HepG2 (cell line): Measurements from ENCODE around the gene C2orf49. TPM values are rescaled to one million over a fixed set of nuclear protein-coding genes. Genes with fewer than 3 reads are reported as not detected.
A peak's percentile ranks its signal among the peaks of the same experiment; 100 is the strongest.

Experiments
- BCL6 ChIP-seq: IDR thresholded peaks from 2 replicates; pipeline ENCODE4 v1.6.1; 2016; ENCODE audit warnings: missing genetic modification reagents, missing compliant biosample characterization
- GMEB1 ChIP-seq: sonication (generic); formaldehyde crosslinking; IDR thresholded peaks from 2 replicates; pipeline ENCODE4 v1.5.1; 2020; ENCODE audit warnings: missing genetic modification reagents, mild to moderate bottlenecking, borderline replicate concordance
- HDAC2 ChIP-seq: sonication (generic); formaldehyde crosslinking; IDR thresholded peaks from 2 replicates; pipeline ENCODE4 v1.4.0; 2020; ENCODE audit warnings: missing genetic modification reagents
- HOXA3 ChIP-seq: sonication (generic); formaldehyde crosslinking; IDR thresholded peaks from 2 replicates; pipeline ENCODE4 v1.5.0; 2020; ENCODE audit warnings: missing genetic modification reagents
- KDM2A ChIP-seq: sonication (generic); formaldehyde crosslinking; IDR thresholded peaks from 2 replicates; pipeline ENCODE4 v1.4.0; 2020; ENCODE audit warnings: low read depth, missing genetic modification reagents, borderline replicate concordance
- REL ChIP-seq: sonication (generic); formaldehyde crosslinking; conservative IDR thresholded peaks from 2 replicates; pipeline ENCODE4 v1.8.0; 2022; ENCODE audit warnings: mild to moderate bottlenecking, missing genetic modification reagents, moderate library complexity
- RFXAP ChIP-seq: sonication (generic); formaldehyde crosslinking; IDR thresholded peaks from 2 replicates; pipeline ENCODE4 v1.4.0; 2020; ENCODE audit warnings: missing genetic modification reagents, borderline replicate concordance
- SALL1 ChIP-seq: sonication (generic); formaldehyde crosslinking; IDR thresholded peaks from 2 replicates; pipeline ENCODE4 v1.8.0; 2022; ENCODE audit warnings: mild to moderate bottlenecking, missing genetic modification reagents
- SCMH1 ChIP-seq: sonication (generic); formaldehyde crosslinking; IDR thresholded peaks from 2 replicates; pipeline ENCODE4 v1.9.0; 2021; ENCODE audit warnings: missing genetic modification reagents, mild to moderate bottlenecking, borderline replicate concordance
- SMC3 ChIP-seq: IDR thresholded peaks from 2 replicates; pipeline ENCODE4 v1.6.1; 2011; ENCODE audit warnings: low read length, improper control_type of control experiment
- SSRP1 ChIP-seq: IDR thresholded peaks from 2 replicates; pipeline ENCODE4 v1.6.1; 2016; ENCODE audit warnings: control low read depth
- ZKSCAN1 ChIP-seq: fragments of 150-350 bp; IDR thresholded peaks from 2 replicates; pipeline ENCODE4 v1.6.1; 2014; ENCODE audit warnings: low read length
- ZNF12 ChIP-seq: sonication (generic); formaldehyde crosslinking; IDR thresholded peaks from 2 replicates; pipeline ENCODE4 v1.5.0; 2020; ENCODE audit warnings: missing genetic modification reagents
- ZNF138 ChIP-seq: sonication (generic); formaldehyde crosslinking; IDR thresholded peaks from 2 replicates; pipeline ENCODE4 v1.5.0; 2020; ENCODE audit warnings: mild to moderate bottlenecking, low read depth, missing genetic modification reagents
- ZNF205 ChIP-seq: IDR thresholded peaks from 2 replicates; pipeline ENCODE4 v1.6.1; 2018; ENCODE audit warnings: missing biosample characterization, missing genetic modification reagents
- ZNF234 ChIP-seq: sonication (generic); formaldehyde crosslinking; conservative IDR thresholded peaks from 2 replicates; pipeline ENCODE4 v1.5.1; 2020; ENCODE audit warnings: mild to moderate bottlenecking, missing genetic modification reagents
- ZNF24 ChIP-seq: fragments of 450-650 bp; IDR thresholded peaks from 2 replicates; pipeline ENCODE4 v1.6.1; 2017; ENCODE audit warnings: antibody characterized with exemption, mild to moderate bottlenecking
- ZNF362 ChIP-seq: sonication (generic); formaldehyde crosslinking; IDR thresholded peaks from 2 replicates; pipeline ENCODE4 v1.4.0; 2020; ENCODE audit warnings: missing genetic modification reagents, mild to moderate bottlenecking, borderline replicate concordance
- ZNF883 ChIP-seq: sonication (generic); formaldehyde crosslinking; IDR thresholded peaks from 2 replicates; pipeline ENCODE4 v1.5.1; 2020; ENCODE audit warnings: mild to moderate bottlenecking, missing genetic modification reagents; ENCODE audit errors: not compliant biosample characterization
- polyA plus RNA-seq, 8 experiments: library from polyadenylated mRNA; depleted of rRNA in 3 of 8; stranded (reverse) in 7 of 8; unstranded in 1 of 8; fragments of >200 nt; fragmentation: Illumina TruSeq in 4 of 8; extraction: Trizol in 4 of 8; gene quantifications; 2 replicates each; pipeline versions ENCODE4 v1.2.1 to v1.2.3, GENCODE V29; 2011 to 2016; ENCODE audit warnings: low read depth in 4 of 8, missing spikeins in 1 of 8, mixed read lengths in 1 of 8; ENCODE audit not compliant: insufficient read depth in 1 of 8
- total RNA-seq, 5 experiments: library from RNA; depleted of rRNA; stranded (reverse); fragments of >200 nt; fragmentation: Illumina TruSeq; extraction: Trizol; gene quantifications; 2 replicates each; pipeline ENCODE4 v1.2.3, GENCODE V29; 2016; ENCODE audit warnings: low read depth in 1 of 5
- TF ChIP-seq, protein P1 (sequence below): sonication (generic); formaldehyde crosslinking; IDR thresholded peaks from 2 replicates; pipeline ENCODE4 v1.8.0; 2022; ENCODE audit warnings: missing genetic modification reagents, mild to moderate bottlenecking, borderline replicate concordance
- TF ChIP-seq, protein P2 (sequence below): sonication (generic); formaldehyde crosslinking; conservative IDR thresholded peaks from 2 replicates; pipeline ENCODE4 v1.8.0; 2022; ENCODE audit warnings: low read depth, missing genetic modification reagents
- TF ChIP-seq, protein P3 (sequence below): sonication (generic); formaldehyde crosslinking; IDR thresholded peaks from 2 replicates; pipeline ENCODE4 v1.8.1; 2023; ENCODE audit warnings: mild to moderate bottlenecking, missing genetic modification reagents
- TF ChIP-seq, protein P4 (sequence below): IDR thresholded peaks from 2 replicates; pipeline ENCODE4 v1.6.1; 2012; ENCODE audit warnings: inconsistent platforms

Gene C2orf49
- total and polyA plus RNA-seq, 2 of the 13 experiments (the other 11 are each of a cell fraction or from before 2014, with no cell fraction given), result 24.7 to 28.8 TPM

DNA sequence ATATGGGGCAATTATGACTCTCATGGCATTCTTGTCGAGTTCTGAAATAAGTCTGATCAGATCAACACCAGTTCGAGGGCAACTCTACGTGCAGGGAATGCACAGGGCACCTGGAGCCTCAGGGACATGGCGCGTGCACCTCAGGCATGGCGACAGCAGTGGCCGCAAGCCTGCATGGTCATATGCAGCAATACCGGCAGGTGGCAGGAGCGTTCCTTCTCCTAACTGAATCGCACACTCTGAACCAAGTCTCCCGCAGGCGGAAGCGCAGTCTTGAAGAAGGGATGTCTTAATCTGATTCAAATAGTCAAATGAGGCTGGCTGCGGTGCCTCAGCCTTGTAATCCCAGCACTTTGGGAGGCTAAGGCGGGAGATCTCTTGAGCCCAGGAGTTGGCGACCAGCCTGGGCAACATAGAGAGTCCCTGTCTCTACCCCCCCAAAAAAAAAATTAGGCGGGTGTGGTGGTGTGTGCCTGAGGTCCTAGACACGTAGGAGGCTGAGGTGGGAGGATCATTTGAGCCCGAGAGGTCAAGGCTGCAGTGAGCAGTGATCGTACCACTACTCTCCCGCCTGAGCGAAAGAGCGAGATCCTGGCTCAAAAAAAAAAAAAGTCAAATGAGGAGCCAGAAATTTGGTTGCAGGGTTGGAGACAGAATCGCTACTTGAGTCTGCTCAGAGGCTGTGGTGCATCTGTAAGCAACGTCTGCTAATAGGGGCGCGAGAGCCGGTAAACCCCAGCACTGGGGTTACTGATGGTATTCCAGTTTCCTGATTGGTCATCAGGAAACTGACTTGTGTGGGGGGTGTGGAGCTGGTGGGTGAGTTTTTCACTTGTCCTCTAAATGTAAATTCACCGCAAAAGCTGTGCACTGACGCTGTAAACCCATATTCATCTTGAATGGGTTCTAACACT, 32.7 kb downstream of the C2orf49 start (continued):
- TF ChIP-seq SCMH1 (CRISPR knock-in tag) (no peak), RFXAP (CRISPR knock-in tag) (no peak), ZNF205 (CRISPR knock-in tag) (0 out of 2 replicates have a peak, but pooled peaks have one; percentile 34), ZNF24 (no peak), GMEB1 (CRISPR knock-in tag) (no peak), ZNF138 (CRISPR knock-in tag) (no peak), BCL6 (CRISPR knock-in tag) (no peak), HDAC2 (CRISPR knock-in tag) (peak; percentile 46; the same call in 1 of the 2 replicates), REL (CRISPR knock-in tag) (no peak), KDM2A (CRISPR knock-in tag) (peak; percentile 41; the same call in 1 of the 2 replicates), ZNF12 (peak; percentile 35; the same call in 1 of the 2 replicates), HOXA3 (CRISPR knock-in tag) (peak; percentile 83), SMC3 (peak; percentile 93), SALL1 (peak; percentile 70), SSRP1 (0 out of 2 replicates have a peak, but pooled peaks have one; percentile 25), ZKSCAN1 (no peak), ZNF234 (CRISPR knock-in tag) (no peak), ZNF362 (CRISPR knock-in tag) (0 out of 2 replicates have a peak, but pooled peaks have one; percentile 32), ZNF883 (peak; percentile 23)
- TF ChIP-seq, protein P1, sequence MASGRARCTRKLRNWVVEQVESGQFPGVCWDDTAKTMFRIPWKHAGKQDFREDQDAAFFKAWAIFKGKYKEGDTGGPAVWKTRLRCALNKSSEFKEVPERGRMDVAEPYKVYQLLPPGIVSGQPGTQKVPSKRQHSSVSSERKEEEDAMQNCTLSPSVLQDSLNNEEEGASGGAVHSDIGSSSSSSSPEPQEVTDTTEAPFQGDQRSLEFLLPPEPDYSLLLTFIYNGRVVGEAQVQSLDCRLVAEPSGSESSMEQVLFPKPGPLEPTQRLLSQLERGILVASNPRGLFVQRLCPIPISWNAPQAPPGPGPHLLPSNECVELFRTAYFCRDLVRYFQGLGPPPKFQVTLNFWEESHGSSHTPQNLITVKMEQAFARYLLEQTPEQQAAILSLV (CRISPR knock-in tag), result no peak
- TF ChIP-seq, protein P2, sequence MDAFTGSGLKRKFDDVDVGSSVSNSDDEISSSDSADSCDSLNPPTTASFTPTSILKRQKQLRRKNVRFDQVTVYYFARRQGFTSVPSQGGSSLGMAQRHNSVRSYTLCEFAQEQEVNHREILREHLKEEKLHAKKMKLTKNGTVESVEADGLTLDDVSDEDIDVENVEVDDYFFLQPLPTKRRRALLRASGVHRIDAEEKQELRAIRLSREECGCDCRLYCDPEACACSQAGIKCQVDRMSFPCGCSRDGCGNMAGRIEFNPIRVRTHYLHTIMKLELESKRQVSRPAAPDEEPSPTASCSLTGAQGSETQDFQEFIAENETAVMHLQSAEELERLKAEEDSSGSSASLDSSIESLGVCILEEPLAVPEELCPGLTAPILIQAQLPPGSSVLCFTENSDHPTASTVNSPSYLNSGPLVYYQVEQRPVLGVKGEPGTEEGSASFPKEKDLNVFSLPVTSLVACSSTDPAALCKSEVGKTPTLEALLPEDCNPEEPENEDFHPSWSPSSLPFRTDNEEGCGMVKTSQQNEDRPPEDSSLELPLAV (CRISPR knock-in tag), result no peak
- TF ChIP-seq, protein P3, sequence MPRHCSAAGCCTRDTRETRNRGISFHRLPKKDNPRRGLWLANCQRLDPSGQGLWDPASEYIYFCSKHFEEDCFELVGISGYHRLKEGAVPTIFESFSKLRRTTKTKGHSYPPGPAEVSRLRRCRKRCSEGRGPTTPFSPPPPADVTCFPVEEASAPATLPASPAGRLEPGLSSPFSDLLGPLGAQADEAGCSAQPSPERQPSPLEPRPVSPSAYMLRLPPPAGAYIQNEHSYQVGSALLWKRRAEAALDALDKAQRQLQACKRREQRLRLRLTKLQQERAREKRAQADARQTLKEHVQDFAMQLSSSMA (CRISPR knock-in tag), result 0 out of 2 replicates have a peak, but pooled peaks have one; percentile 32
- TF ChIP-seq, protein P4, sequence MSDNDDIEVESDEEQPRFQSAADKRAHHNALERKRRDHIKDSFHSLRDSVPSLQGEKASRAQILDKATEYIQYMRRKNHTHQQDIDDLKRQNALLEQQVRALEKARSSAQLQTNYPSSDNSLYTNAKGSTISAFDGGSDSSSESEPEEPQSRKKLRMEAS, result peak; percentile 68; the same call in 1 of the 2 replicates
